WI38 (cell line): ENCODE results near the gene ZNF620.

ENCODE experiments used
- H3K4me3 ChIP-seq: 2 replicates; pipeline ENCODE4 v1.5.1; 2011; ENCODE audit warnings: low read depth, mild to moderate bottlenecking, control low read depth, low read length
- CTCF ChIP-seq: IDR thresholded peaks from 2 replicates; pipeline ENCODE4 v1.5.1; 2012; ENCODE audit warnings: low read depth, mild to moderate bottlenecking, control low read depth, low read length

ZNF620 gene

GRCh38 chr3:40504636-40505430 lies 1.0 kb upstream of the ZNF620 start:
- TF ChIP-seq CTCF: no peak
- H3K4me3 ChIP-seq: no peak overlapping the region

DNA sequence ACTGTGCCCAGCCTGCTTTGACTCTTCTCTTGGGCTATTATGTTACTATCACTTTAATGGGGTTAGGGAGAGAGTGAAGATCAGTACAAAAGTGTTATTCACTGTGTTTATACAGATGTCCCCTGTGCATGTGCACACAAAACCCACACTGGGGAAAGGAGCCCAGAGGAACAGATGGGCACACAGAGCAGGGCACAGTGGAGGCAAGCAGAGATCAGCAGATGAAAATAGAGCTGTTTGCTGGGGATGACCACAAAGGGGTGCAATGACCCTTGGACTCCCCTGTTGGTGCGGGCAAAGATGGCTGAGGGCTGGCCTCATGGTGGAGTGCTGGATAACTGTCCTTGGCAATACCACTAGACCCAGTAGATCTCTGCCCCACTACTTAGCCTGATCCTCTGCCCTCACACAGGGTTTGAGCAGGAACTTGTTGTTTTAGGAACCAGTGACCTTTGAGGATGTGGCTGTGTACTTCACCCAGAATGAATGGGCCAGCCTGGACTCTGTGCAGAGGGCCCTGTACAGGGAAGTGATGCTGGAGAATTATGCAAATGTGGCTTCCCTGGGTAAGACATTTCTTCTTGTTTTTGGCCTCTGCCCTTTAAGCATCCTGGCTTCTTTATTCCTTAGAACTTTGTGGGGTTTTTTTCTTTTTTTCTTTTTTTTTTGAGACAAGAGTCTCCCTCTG lies 5.3 kb downstream of the ZNF620 start:
- TF ChIP-seq CTCF: no peak
- no peak overlapping the region for H3K4me3 ChIP-seq

DNA sequence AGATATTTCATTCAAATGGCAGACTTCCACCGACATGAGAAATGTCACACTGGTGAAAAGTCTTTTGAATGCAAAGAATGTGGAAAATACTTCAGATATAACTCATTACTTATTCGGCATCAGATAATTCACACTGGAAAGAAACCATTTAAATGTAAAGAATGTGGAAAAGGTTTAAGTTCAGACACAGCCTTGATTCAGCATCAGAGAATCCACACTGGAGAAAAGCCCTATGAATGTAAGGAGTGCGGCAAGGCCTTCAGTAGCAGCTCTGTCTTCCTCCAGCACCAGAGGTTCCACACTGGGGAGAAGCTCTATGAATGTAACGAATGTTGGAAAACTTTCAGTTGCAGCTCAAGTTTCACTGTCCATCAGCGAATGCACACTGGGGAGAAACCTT lies 10.4 kb downstream of the ZNF620 start:
- no peak overlapping the region for H3K4me3 ChIP-seq
- no peak for TF ChIP-seq CTCF

- no peak overlapping the region for H3K4me3 ChIP-seq
- TF ChIP-seq CTCF: no peak
These were observed 12.2 kb downstream of the ZNF620 start for GRCh38 chr3:40518067-40518466.

GRCh38 chr3:40518848-40519247 lies 13.0 kb downstream of the ZNF620 start:
- no peak for TF ChIP-seq CTCF
- H3K4me3 ChIP-seq: no peak overlapping the region

GRCh38 chr3:40521254-40521653 lies 15.4 kb downstream of the ZNF620 start:
- no peak overlapping the region for H3K4me3 ChIP-seq
- no peak for TF ChIP-seq CTCF

GRCh38 chr3:40523781-40524180 lies 17.9 kb downstream of the ZNF620 start:
- TF ChIP-seq CTCF: no peak
- no peak overlapping the region for H3K4me3 ChIP-seq
